K562 (cell line): ENCODE results near the gene TERT. TPM values are rescaled to one million over a fixed set of nuclear protein-coding genes. Genes with fewer than 3 reads are reported as not detected.

Experiments
- ATAC-seq: fragments of 200-7000 bp; cut with Tn5 transposase; 3 replicates; pipeline ENCODE4 v1.9.1; 2020; ENCODE audit warnings: moderate library complexity
- BruUV-seq: library from RNA; stranded (reverse); fragments of 400-500 nt; replicated peaks from 2 replicates; lab custom pipeline; 2021; lab: Mats Ljungman, UMichigan
- CTCF ChIA-PET: fragments of 300-600 bp; formaldehyde crosslinking; extraction: SDS; loops from one replicate; lab custom pipeline; 2021; ENCODE audit warnings: low intra/inter-chr PET ratio; lab: Yijun Ruan, JAX
- POLR2A ChIA-PET: fragments of 300-600, 350-650 bp; sonication (Branson Sonifier 250); formaldehyde crosslinking; extraction: SDS; loops from one replicate; lab custom pipeline; 2021; ENCODE audit warnings: antibody characterized with exemption, inconsistent platforms; lab: Yijun Ruan, JAX
- DNase-seq, 4 experiments: peaks; one replicate each; pipeline versions ENCODE4 v3.0.0 to v3.0.0-alpha.2; 2011 to 2018; ENCODE audit warnings: low spot score in 3 of 4, mixed read lengths in 3 of 4; ENCODE audit errors: extremely low read depth in 1 of 4
- FAIRE-seq: peaks from 2 replicates; lab custom pipeline; 2011; peaks lifted over from hg19 to GRCh38; lab: Jason Lieb, UNC
- H2AFZ ChIP-seq: 2 replicates; pipeline ENCODE4 v1.6.0; 2011; ENCODE audit warnings: low read depth, low read length, control low read depth, inconsistent platforms
- H3K27ac ChIP-seq: fragments of 200-600 bp; 3 replicates; pipeline ENCODE4 v1.8.0; 2011; ENCODE audit warnings: low read depth, mild to moderate bottlenecking, control low read depth, inconsistent platforms, low read length, moderate library complexity, mixed read lengths; ENCODE audit errors: extremely low read depth
- H3K27me3 ChIP-seq, 2 experiments: fragments of 300-600 bp in 1 of 2; 2 replicates in 1 of 2; 3 replicates in 1 of 2; pipeline versions ENCODE4 v1.6.0 to v1.8.0; 2011; ENCODE audit warnings: inconsistent platforms in 2 of 2, low read length in 2 of 2, mild to moderate bottlenecking in 1 of 2, mixed read lengths in 1 of 2, moderate library complexity in 1 of 2; ENCODE audit not compliant: control insufficient read depth in 2 of 2, insufficient read depth in 2 of 2
- H3K36me3 ChIP-seq: fragments of 300-600 bp; 3 replicates; pipeline ENCODE4 v1.8.0; 2011; ENCODE audit warnings: mild to moderate bottlenecking, low read length, inconsistent platforms; ENCODE audit not compliant: control insufficient read depth, insufficient read depth
- H3K4me1 ChIP-seq, 2 experiments: fragments of 200-600 bp in 1 of 2; replicated peaks in 1 of 2; 2 replicates in 1 of 2; 3 replicates in 1 of 2; pipeline versions ENCODE4 v1.5.1 to v1.8.0; 2011; ENCODE audit warnings: inconsistent platforms in 2 of 2, low read length in 2 of 2, mild to moderate bottlenecking in 1 of 2, mixed read lengths in 1 of 2, moderate library complexity in 1 of 2; ENCODE audit not compliant: control insufficient read depth in 2 of 2, insufficient read depth in 2 of 2
- H3K4me2 ChIP-seq: 2 replicates; pipeline ENCODE4 v1.6.1; 2011; ENCODE audit warnings: low read length, control low read depth, inconsistent platforms, mixed read lengths; ENCODE audit not compliant: insufficient read depth
- H3K4me3 ChIP-seq: fragments of 200-600 bp; sonication (generic), shearing (Covaris generic); 2 replicates; pipeline ENCODE4 v1.5.1; 2016; ENCODE audit warnings: control low read depth, inconsistent platforms
- H3K79me2 ChIP-seq: fragments of 200-600 bp; 3 replicates; pipeline ENCODE4 v1.8.0; 2011; ENCODE audit warnings: low read length, inconsistent platforms; ENCODE audit not compliant: control insufficient read depth, insufficient read depth
- H3K9ac ChIP-seq, 2 experiments: 2 replicates each; pipeline versions ENCODE4 v1.6.0 to v1.6.1; 2011; ENCODE audit warnings: low read depth in 2 of 2, low read length in 2 of 2, control low read depth in 1 of 2, inconsistent platforms in 1 of 2, mild to moderate bottlenecking in 1 of 2, mixed read lengths in 1 of 2; ENCODE audit not compliant: insufficient read depth in 1 of 2
- H3K9me1 ChIP-seq: one replicate; pipeline ENCODE4 v1.6.0; 2011; ENCODE audit warnings: inconsistent platforms, mild to moderate bottlenecking, low read length, moderate library complexity; ENCODE audit not compliant: control insufficient read depth, insufficient read depth
- H3K9me3 ChIP-seq: replicated peaks from 2 replicates; pipeline ENCODE4 v1.5.1; 2011; ENCODE audit warnings: low read depth, low read length, inconsistent platforms; ENCODE audit not compliant: control insufficient read depth, insufficient read depth
- H4K20me1 ChIP-seq: replicated peaks from 2 replicates; pipeline ENCODE4 v1.6.1; 2011; ENCODE audit warnings: low read length, inconsistent platforms, mixed read lengths; ENCODE audit not compliant: control insufficient read depth, insufficient read depth
- CBX2 ChIP-seq: fragments of 200-600 bp; sonication (generic); IDR thresholded peaks from one replicate; pipeline ENCODE4 v1.6.1; 2012; ENCODE audit warnings: mild to moderate bottlenecking, low read length, inconsistent platforms; ENCODE audit not compliant: insufficient read depth, poor library complexity, severe bottlenecking
- ZMIZ1 ChIP-seq, 2 experiments: fragments of 150-350 bp in 1 of 2; IDR thresholded peaks; 2 replicates each; pipeline ENCODE4 v1.6.1; 2012 to 2016; ENCODE audit warnings: low read depth in 2 of 2, low read length in 2 of 2, mild to moderate bottlenecking in 1 of 2, moderate library complexity in 1 of 2
- WGBS: fragments of 100-300 bp; shearing (Covaris generic); methylation state at CpG from one replicate; pipeline ENCODE4 v1.1.6; 2016; ENCODE audit warnings: low coverage, mixed read lengths; ENCODE audit not compliant: insufficient coverage; ENCODE audit errors: missing lambda C conversion rate; 5-methylcytosine and 5-hydroxymethylcytosine counted together
- in situ Hi-C: fragments of 300-500 bp; cut with MboI; formaldehyde crosslinking; loops from 4 replicates; pipeline ENCODE4 v1.15.0; 2018; ENCODE audit warnings: inconsistent platforms, mixed read lengths
- intact Hi-C: fragments of 100-400 bp; cut with micrococcal nuclease; formaldehyde crosslinking; loops from 2 replicates; pipeline ENCODE4 v1.14.2; 2022
- polyA plus RNA-seq, 8 experiments: library from polyadenylated mRNA; depleted of rRNA in 4 of 8; stranded (reverse) in 5 of 8; unstranded in 3 of 8; fragments of >200 nt; fragmentation: Nextera tagmentation in 2 of 8; fragmentation: Illumina TruSeq in 1 of 8; extraction: Ambion mirVana in 2 of 8; extraction: Trizol in 1 of 8; gene quantifications; 2 replicates each; pipeline versions ENCODE4 v1.2.1 to v1.2.3, GENCODE V29; 2011 to 2014; ENCODE audit warnings: inconsistent platforms in 1 of 8, missing spikeins in 1 of 8
- total RNA-seq, 7 experiments: library from RNA; depleted of rRNA in 6 of 7; stranded (reverse); fragments of >200 nt in 6 of 7; fragmentation: Illumina TruSeq in 2 of 7; extraction: Trizol in 2 of 7; gene quantifications; 2 replicates each; pipeline versions ENCODE4 v1.2.1 to v1.2.3, GENCODE V29; 2011 to 2021; ENCODE audit warnings: low replicate concordance in 1 of 7

The TERT gene
- total and polyA plus RNA-seq, 9 of the 15 experiments (the other 6 are each of a cell fraction or from before 2014, with no cell fraction given), result 0.08 to 4.5 (median 0.98) TPM; not detected in 1

DNA sequence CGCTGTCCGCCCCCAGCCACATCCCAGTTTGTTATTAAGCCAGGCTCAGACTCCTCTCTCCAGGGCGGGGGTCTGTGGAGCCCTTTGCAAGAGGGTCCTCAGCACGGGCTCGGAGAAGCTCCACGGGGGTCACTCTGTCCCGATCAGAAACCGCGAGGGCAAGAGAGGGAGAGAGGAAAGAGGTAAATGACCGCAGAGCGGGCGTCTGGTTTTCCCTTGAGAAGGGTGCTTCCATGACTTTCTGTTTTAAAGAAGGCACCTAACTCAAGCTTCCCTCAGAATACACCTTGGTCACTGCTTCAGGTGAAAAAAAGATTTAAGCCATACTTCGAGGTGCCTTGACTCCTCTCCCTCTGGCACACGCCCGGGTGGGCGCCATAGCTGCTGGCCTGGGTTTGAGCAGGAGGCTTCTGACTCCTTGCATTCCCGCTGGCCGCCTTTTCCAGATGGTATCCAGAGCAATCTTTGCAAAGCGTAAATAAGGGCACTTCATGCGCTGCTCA, 5.8 kb upstream of the TERT start:
- ATAC-seq, result no peak
- BruUV-seq, result no TSS peak
- no peak overlapping the region for H3K4me3 ChIP-seq
- H3K9me1 ChIP-seq, result no peaks in the 10 kb centered on the region
- H3K4me2 ChIP-seq, result no peak overlapping the region
- H3K9ac ChIP-seq, result 0 out of 4 replicates have a peak overlapping the region, but pooled peaks of 1 of the 2 experiments have one; percentile 29
- H3K27ac ChIP-seq, result no peak overlapping the region
- FAIRE-seq, result no peak
- ChIA-PET CTCF (no interaction called here), POLR2A (no interaction called here)
- no peaks in the 10 kb centered on the region for H3K79me2 ChIP-seq
- TF ChIP-seq CBX2 (peak; percentile 58), ZMIZ1 (IDR thresholded peaks at IDR 0.05; ENCODE audit: low read depth in 2 of 2, low read length in 2 of 2) (no peak)
- 13% methylated on average over 20 of the region's 20 CpGs for WGBS
- in situ Hi-C loops, result no loop called here
- H2AFZ ChIP-seq, result no peak overlapping the region
- no peak for DNase-seq
- no peaks in the 10 kb centered on the region; the same call in 1 of the 2 replicates for H4K20me1 ChIP-seq
- peaks cover 0 to 9% of the 10 kb centered on the region in 2 experiments; a peak in 1 of 5 replicates for H3K4me1 ChIP-seq
- intact Hi-C loops, result no loop called here
- peaks cover 41 to 54% of the 10 kb centered on the region in 2 experiments for H3K27me3 ChIP-seq
- no peaks in the 10 kb centered on the region for H3K9me3 ChIP-seq
- H3K36me3 ChIP-seq, result no peaks in the 10 kb centered on the region
